ENCODE data around the gene PPY. TPM values are rescaled to one million over a fixed set of nuclear protein-coding genes. Genes with fewer than 3 reads are reported as not detected.

Gene PPY
- total RNA-seq, 4 donors from 2014 or later: not detected

DNA sequence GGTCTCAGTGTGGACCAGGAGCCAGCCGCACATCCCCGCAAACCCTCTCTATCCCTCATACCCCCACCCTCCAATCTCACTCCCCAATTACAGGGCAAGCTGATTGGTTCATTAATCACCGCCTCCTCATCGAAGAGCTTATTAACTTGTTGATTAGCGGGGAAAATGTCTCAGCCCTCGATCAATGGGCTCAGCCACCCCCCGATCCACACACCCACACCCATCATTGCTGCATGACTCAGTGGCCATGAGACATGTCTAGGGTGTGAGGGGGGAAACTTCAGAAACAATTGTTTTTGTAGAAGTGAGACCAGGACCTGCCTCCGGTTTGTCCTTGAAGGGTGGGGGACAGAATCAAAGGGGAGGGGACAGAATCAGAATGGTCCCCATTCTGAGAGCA, 13.9 kb upstream of the PPY start:
- TF ChIP-seq, protein P1, sequence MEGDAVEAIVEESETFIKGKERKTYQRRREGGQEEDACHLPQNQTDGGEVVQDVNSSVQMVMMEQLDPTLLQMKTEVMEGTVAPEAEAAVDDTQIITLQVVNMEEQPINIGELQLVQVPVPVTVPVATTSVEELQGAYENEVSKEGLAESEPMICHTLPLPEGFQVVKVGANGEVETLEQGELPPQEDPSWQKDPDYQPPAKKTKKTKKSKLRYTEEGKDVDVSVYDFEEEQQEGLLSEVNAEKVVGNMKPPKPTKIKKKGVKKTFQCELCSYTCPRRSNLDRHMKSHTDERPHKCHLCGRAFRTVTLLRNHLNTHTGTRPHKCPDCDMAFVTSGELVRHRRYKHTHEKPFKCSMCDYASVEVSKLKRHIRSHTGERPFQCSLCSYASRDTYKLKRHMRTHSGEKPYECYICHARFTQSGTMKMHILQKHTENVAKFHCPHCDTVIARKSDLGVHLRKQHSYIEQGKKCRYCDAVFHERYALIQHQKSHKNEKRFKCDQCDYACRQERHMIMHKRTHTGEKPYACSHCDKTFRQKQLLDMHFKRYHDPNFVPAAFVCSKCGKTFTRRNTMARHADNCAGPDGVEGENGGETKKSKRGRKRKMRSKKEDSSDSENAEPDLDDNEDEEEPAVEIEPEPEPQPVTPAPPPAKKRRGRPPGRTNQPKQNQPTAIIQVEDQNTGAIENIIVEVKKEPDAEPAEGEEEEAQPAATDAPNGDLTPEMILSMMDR (IDR thresholded peaks at IDR 0.05; ENCODE audit: low read depth): no peak

DNA sequence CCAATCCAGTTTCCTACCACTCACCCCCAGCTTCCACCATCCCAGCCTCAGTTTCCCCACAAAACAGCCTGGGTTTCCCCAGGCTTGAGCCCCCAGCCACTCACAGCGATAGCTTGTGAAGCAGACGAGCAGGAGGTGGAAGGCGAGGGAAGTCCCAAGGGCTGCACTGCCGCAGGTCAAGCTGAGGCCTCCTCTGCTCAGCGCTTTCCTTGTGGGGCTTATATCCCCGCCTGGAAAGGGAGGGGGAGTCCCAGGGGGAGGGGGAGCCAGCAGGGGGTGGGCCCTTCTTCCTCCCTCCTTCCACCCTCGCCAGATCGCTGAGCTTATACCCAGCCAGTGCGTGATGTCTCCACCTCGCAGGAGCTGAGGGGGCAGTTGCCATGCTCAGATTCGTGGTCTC, 11.5 kb upstream of the PPY start, which contains the start of gene PYY:
Gene PYY, minus strand, starts transcription at position 195 of the 400 bp plus-strand sequence. CDS start 457 bp downstream, outside the sequence.
- TF ChIP-seq, protein P1 (IDR thresholded peaks at IDR 0.05; ENCODE audit: low read depth): no peak

DNA sequence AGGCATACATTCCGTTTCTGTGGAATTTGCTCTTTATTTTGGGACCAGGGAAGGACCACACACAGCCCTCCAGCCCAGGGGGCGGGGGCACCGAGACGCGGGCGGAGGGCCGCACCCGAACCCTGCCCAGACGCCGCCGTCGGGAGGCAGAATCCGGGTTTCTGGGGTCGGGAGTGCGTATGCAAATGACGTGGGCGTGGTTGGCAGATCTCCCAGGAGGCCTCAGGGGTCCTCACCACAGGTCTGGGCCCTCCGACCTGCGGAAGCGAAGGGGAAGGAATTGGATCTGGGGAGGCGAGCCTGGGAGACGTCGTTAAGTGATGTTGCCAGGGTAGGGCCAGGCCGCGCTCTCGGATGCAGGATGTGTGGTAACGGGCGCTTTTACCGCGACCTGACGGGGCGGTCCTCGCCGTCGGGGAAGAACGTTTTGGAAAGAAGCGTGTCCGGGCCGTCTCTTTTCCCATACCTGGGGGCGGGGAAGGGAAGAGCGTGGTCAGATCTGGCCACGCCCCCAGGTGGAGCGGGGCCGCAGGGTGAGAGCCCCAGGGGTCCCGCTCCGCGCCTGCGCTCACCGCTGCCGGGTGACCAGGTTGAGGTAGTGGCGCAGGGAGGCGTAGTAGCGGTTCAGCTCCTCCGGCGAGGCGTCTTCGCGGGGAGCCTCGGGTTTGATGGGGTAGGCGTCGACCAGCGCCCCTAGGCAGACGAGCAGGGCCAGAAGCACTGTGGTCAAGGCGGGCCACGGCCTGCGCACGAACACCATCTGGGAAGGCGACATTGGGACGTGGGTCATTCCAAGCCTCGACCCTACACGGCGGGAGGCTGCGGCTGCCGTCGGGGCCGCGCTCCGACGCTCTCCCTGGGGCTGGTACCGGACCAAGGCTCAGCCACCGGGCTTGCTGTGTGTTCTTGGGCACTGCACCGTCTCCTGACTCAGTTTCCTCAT, 10.7 kb upstream of the PPY start:
- TF ChIP-seq, protein P1 (IDR thresholded peaks at IDR 0.05; ENCODE audit: low read depth): no peak

DNA sequence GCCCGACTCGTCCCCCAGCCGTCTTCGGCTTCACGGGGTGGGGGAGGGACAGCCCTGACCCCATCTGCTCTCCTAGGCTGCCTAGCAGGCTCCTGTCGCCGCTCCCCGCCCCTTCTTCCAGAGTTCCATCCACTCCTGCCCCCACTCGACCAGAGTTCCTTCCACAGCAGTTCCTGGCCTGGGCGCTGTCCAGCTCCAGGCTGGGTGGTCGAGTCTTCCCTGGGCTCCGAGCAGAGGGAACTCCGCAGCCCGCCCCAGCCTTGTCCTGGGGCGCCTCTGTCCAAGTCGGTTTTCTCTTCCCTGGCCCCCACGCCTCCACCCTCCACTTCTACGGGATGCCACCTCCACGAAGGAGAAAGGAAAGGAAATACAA, 10.1 kb upstream of the PPY start:
- TF ChIP-seq, protein P1 (IDR thresholded peaks at IDR 0.05; ENCODE audit: low read depth): no peak

DNA sequence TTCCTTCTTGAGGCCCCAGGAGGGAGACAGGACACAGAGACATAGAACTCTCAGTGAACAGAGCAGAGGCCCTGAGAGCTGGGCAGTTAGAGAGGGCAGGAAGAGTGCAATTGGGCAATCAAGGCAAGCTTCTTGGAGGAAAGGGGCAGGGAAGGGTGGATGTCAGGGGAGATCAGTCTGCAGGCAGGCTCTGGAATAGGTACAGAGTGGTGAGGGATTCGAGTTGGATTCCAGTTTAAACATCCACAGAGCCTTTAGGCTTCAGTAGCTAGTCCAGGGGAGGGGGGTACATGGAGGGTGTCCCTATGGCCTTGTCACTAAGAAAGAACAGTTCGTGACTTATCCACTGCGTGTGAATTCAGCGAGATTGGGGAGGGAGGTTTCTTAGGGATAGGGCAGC, 9.5 kb upstream of the PPY start:
- TF ChIP-seq, protein P1 (IDR thresholded peaks at IDR 0.05; ENCODE audit: low read depth): no peak

DNA sequence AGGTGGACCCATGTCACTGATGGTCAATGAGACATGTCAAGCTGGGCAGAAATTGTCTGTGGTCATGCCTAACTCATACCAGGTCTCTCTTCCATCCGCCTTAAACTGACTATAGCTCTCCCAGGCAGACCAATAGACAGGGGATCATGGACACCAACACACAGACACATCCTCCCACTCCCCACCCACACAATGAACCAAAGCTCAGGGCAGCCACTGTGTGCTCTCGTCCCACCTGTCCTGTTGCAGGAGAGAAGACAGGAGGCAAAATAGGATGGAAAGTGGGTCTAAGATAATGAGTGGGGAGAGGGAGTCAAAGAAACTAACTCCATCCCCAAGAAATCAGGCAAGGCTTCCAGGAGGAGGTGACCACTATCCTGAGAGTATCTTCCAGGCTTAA, 8.3 kb upstream of the PPY start:
- TF ChIP-seq, protein P1 (IDR thresholded peaks at IDR 0.05; ENCODE audit: low read depth): no peak

DNA sequence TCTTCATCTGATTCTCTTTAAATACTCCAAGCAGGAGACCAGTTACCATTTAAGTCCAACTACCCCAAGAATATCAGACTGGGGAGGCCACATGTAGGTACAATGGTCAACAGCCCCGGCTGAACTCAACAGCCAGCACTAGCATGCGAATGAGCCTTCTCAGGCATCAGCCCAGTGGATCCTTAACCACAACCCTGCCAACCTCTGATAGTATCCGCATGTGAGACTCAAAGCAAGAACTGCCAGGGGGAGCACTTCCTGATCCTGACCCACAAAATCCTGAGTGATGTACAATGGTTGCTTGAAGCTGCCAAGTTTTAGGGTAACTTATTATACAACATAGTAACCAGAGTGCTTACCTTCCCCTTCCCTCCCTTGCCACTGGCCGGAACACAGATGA, 7.5 kb upstream of the PPY start:
- TF ChIP-seq, protein P1 (IDR thresholded peaks at IDR 0.05; ENCODE audit: low read depth): no peak
